WTC11 (cell line): Measurements from ENCODE around the gene KNDC1. TPM values are rescaled to one million over a fixed set of nuclear protein-coding genes. Genes with fewer than 3 reads are reported as not detected.
A peak's percentile ranks its signal among the peaks of the same experiment; 100 is the strongest.

Experiments
- AFF4 ChIP-seq: sonication (generic); formaldehyde crosslinking; IDR thresholded peaks from 2 replicates; pipeline ENCODE4 v1.8.1; 2023; ENCODE audit warnings: mild to moderate bottlenecking, missing genetic modification reagents, borderline replicate concordance
- ATF6 ChIP-seq: sonication (generic); formaldehyde crosslinking; IDR thresholded peaks from 2 replicates; pipeline ENCODE4 v1.8.1; 2023; ENCODE audit warnings: mild to moderate bottlenecking, missing genetic modification reagents
- ETV6 ChIP-seq: sonication (generic); formaldehyde crosslinking; IDR thresholded peaks from 2 replicates; pipeline ENCODE4 v1.8.1; 2022; ENCODE audit warnings: mild to moderate bottlenecking, missing genetic modification reagents
- GRHL2 ChIP-seq: fragments of 250-450 bp; sonication (Bioruptor Pico); IDR thresholded peaks from 2 replicates; pipeline ENCODE4 v1.8.0; 2022; ENCODE audit warnings: mild to moderate bottlenecking, moderate library complexity; ENCODE audit not compliant: insufficient replicate concordance, severe bottlenecking
- JUN ChIP-seq: sonication (generic); formaldehyde crosslinking; IDR thresholded peaks from 2 replicates; pipeline ENCODE4 v1.8.0; 2023; ENCODE audit warnings: mild to moderate bottlenecking, missing genetic modification reagents
- PREB ChIP-seq: sonication (generic); formaldehyde crosslinking; IDR thresholded peaks from 2 replicates; pipeline ENCODE4 v1.8.1; 2022; ENCODE audit warnings: mild to moderate bottlenecking, missing genetic modification reagents, moderate library complexity, borderline replicate concordance
- SMAD4 ChIP-seq: sonication (generic); formaldehyde crosslinking; IDR thresholded peaks from 2 replicates; pipeline ENCODE4 v1.8.0; 2022; ENCODE audit warnings: mild to moderate bottlenecking, missing genetic modification reagents
- SP1 ChIP-seq: sonication (generic); formaldehyde crosslinking; conservative IDR thresholded peaks from 2 replicates; pipeline ENCODE4 v1.8.1; 2022; ENCODE audit warnings: missing genetic modification reagents
- STAT6 ChIP-seq: sonication (generic); formaldehyde crosslinking; conservative IDR thresholded peaks from 2 replicates; pipeline ENCODE4 v1.8.1; 2023; ENCODE audit warnings: mild to moderate bottlenecking, low read depth, missing genetic modification reagents, moderate library complexity
- TCF7 ChIP-seq: sonication (generic); formaldehyde crosslinking; IDR thresholded peaks from 2 replicates; pipeline ENCODE4 v1.8.0; 2022; ENCODE audit warnings: mild to moderate bottlenecking, low read depth, missing genetic modification reagents, moderate library complexity
- TEAD1 ChIP-seq: sonication (generic); formaldehyde crosslinking; IDR thresholded peaks from 2 replicates; pipeline ENCODE4 v1.8.0; 2022; ENCODE audit warnings: mild to moderate bottlenecking, missing genetic modification reagents
- ZNF317 ChIP-seq: sonication (generic); formaldehyde crosslinking; IDR thresholded peaks from 2 replicates; pipeline ENCODE4 v1.8.1; 2023; ENCODE audit warnings: low read depth, mild to moderate bottlenecking, moderate library complexity, missing genetic modification reagents, borderline replicate concordance
- ZNF425 ChIP-seq: fragments of 250-450 bp; sonication (Bioruptor Pico); conservative IDR thresholded peaks from 2 replicates; pipeline ENCODE4 v1.9.0; 2021; ENCODE audit warnings: mild to moderate bottlenecking
- ZSCAN18 ChIP-seq: fragments of 250-450 bp; sonication (Bioruptor Pico); IDR thresholded peaks from 2 replicates; pipeline ENCODE4 v2.1.2; 2022; ENCODE audit warnings: mild to moderate bottlenecking, moderate library complexity
- total RNA-seq: library from RNA; stranded (reverse); gene quantifications from 3 replicates; pipeline ENCODE4 v1.2.3, GENCODE V29; 2021
- TF ChIP-seq, protein P1 (sequence below): sonication (generic); formaldehyde crosslinking; IDR thresholded peaks from 2 replicates; pipeline ENCODE4 v1.8.1; 2023; ENCODE audit warnings: mild to moderate bottlenecking, missing genetic modification reagents, moderate library complexity
- TF ChIP-seq, protein P2 (sequence below): fragments of 200-600 bp; IDR thresholded peaks from 2 replicates; pipeline ENCODE4 v1.8.0; 2022; ENCODE audit warnings: antibody characterized with exemption

The KNDC1 gene
- total RNA-seq, 1 experiment from 2014 or later: 26.6 TPM

DNA sequence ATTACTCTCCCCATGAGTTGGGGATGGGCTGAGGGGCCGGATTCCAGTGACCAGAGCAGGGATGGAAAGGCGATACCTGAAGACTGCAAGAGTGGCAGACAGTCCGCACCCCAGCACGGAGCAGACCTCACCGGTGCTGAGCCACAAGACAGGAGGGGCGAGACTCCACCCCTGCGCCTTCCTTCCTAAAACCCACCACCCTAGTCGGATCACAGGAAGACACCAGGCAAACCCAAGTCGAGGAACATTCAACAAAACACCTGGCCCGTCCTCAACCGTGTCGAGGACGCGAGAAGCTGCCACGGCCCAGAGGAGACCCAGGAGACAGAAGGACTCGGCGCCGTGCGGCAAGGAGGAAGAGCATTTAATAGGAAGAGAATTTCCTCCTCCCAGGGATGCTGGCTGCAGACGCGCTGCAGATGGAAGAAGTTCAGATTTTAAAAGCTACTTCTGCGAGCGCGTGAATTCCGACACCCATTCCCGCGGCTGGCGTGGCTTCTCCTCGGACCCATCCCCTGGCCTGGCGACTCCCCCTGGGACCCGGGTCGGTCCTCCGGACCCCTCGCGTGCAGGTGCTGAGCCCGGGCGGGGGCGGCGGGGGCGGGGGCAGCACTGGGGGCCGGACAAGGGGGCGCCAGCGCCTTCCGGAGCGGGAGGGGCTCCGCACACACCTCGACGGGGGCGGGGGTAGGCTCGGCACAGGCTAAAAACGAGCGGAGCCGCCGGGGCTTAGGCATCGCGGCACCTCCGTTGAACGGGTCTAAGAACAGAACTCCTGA is 69.4 kb downstream of the KNDC1 start (continued):
- TF ChIP-seq JUN (CRISPR knock-in tag) (no peak), TCF7 (CRISPR knock-in tag) (no peak), SMAD4 (CRISPR knock-in tag) (no peak), SP1 (CRISPR knock-in tag) (0 out of 2 replicates have a peak, but pooled peaks have one; percentile 26), ATF6 (CRISPR knock-in tag) (no peak), ETV6 (CRISPR knock-in tag) (0 out of 2 replicates have a peak, but pooled peaks have one; percentile 38), AFF4 (CRISPR knock-in tag) (no peak), STAT6 (no peak), PREB (CRISPR knock-in tag) (no peak), ZNF317 (CRISPR knock-in tag) (no peak), ZSCAN18 (no peak), TEAD1 (CRISPR knock-in tag) (peak; percentile 21; the same call in 1 of the 2 replicates), GRHL2 (CRISPR knock-in tag) (no peak), ZNF425 (CRISPR knock-in tag) (no peak)
- TF ChIP-seq, protein P1, sequence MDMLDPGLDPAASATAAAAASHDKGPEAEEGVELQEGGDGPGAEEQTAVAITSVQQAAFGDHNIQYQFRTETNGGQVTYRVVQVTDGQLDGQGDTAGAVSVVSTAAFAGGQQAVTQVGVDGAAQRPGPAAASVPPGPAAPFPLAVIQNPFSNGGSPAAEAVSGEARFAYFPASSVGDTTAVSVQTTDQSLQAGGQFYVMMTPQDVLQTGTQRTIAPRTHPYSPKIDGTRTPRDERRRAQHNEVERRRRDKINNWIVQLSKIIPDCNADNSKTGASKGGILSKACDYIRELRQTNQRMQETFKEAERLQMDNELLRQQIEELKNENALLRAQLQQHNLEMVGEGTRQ (CRISPR knock-in tag): no peak; the same call in 1 of the 2 replicates
- TF ChIP-seq, protein P2, sequence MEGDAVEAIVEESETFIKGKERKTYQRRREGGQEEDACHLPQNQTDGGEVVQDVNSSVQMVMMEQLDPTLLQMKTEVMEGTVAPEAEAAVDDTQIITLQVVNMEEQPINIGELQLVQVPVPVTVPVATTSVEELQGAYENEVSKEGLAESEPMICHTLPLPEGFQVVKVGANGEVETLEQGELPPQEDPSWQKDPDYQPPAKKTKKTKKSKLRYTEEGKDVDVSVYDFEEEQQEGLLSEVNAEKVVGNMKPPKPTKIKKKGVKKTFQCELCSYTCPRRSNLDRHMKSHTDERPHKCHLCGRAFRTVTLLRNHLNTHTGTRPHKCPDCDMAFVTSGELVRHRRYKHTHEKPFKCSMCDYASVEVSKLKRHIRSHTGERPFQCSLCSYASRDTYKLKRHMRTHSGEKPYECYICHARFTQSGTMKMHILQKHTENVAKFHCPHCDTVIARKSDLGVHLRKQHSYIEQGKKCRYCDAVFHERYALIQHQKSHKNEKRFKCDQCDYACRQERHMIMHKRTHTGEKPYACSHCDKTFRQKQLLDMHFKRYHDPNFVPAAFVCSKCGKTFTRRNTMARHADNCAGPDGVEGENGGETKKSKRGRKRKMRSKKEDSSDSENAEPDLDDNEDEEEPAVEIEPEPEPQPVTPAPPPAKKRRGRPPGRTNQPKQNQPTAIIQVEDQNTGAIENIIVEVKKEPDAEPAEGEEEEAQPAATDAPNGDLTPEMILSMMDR: no peak
